Hippocampal formation (tissue), 2 donors: ENCODE results near the gene KIRREL3.

ENCODE experiments used
- DNase-seq, 2 donors: peaks; one replicate each; lab custom pipeline; 2025; lab: John Stamatoyannopoulos, UW

Gene KIRREL3

GRCh38 chr11:126790550-126791081 is 210.0 kb downstream of the KIRREL3 start:
- DNase-seq = peak; percentile 38 to 58

- no peak for DNase-seq
Measured at GRCh38 chr11:126782810-126783209, 217.8 kb downstream of the KIRREL3 start.

GRCh38 chr11:126781942-126782341 is 218.6 kb downstream of the KIRREL3 start:
- DNase-seq = no peak

- DNase-seq = no peak
Measured at GRCh38 chr11:126776119-126776518, 224.5 kb downstream of the KIRREL3 start.

- no peak for DNase-seq
Measured at GRCh38 chr11:126772267-126772666, 228.3 kb downstream of the KIRREL3 start.

- no peak for DNase-seq
Measured at GRCh38 chr11:126768702-126769101, 231.9 kb downstream of the KIRREL3 start.

- no peak for DNase-seq
Measured at GRCh38 chr11:126766440-126766839, 234.1 kb downstream of the KIRREL3 start.

- DNase-seq = no peak
Measured at GRCh38 chr11:126765196-126765595, 235.4 kb downstream of the KIRREL3 start.

GRCh38 chr11:126764231-126764630 is 236.3 kb downstream of the KIRREL3 start:
- no peak for DNase-seq

- DNase-seq = no peak
Measured at GRCh38 chr11:126756855-126757254, 243.7 kb downstream of the KIRREL3 start.

- DNase-seq = no peak
Measured at GRCh38 chr11:126756421-126756820, 244.1 kb downstream of the KIRREL3 start.

- DNase-seq = no peak
Measured at GRCh38 chr11:126755526-126755925, 245.0 kb downstream of the KIRREL3 start.

GRCh38 chr11:126754591-126755426 is 245.8 kb downstream of the KIRREL3 start:
- no peak for DNase-seq

- DNase-seq = no peak
Measured at GRCh38 chr11:126753990-126754389, 246.6 kb downstream of the KIRREL3 start.

- no peak for DNase-seq
Measured at GRCh38 chr11:126751242-126751641, 249.3 kb downstream of the KIRREL3 start.

- no peak for DNase-seq
Measured at GRCh38 chr11:126748793-126749192, 251.8 kb downstream of the KIRREL3 start.

GRCh38 chr11:126748100-126748791 is 252.3 kb downstream of the KIRREL3 start:
- DNase-seq = no peak

- DNase-seq = no peak
Measured at GRCh38 chr11:126747315-126747714, 253.3 kb downstream of the KIRREL3 start.

GRCh38 chr11:126746443-126746842 is 254.1 kb downstream of the KIRREL3 start:
- no peak for DNase-seq

GRCh38 chr11:126744699-126745098 is 255.9 kb downstream of the KIRREL3 start:
- no peak for DNase-seq

GRCh38 chr11:126743628-126744027 is 256.9 kb downstream of the KIRREL3 start:
- no peak for DNase-seq

GRCh38 chr11:126742582-126742981 is 258.0 kb downstream of the KIRREL3 start:
- no peak for DNase-seq

- no peak for DNase-seq
Measured at GRCh38 chr11:126740846-126741245, 259.7 kb downstream of the KIRREL3 start.
